A673 (cell line): ENCODE measurements around the gene UGT1A7.

Source experiments
- CTCF ChIP-seq: fragments of 300-800, 200-600 bp; sonication (generic); conservative IDR thresholded peaks from 2 replicates; pipeline ENCODE4 v1.5.1; 2017; ENCODE audit warnings: low read depth, mild to moderate bottlenecking, antibody characterized with exemption, low read length, moderate library complexity, mixed read lengths
- EZH2 ChIP-seq: fragments of 200-600 bp; sonication (generic); IDR thresholded peaks from 2 replicates; pipeline ENCODE4 v1.6.1; 2017; ENCODE audit warnings: borderline replicate concordance, low read depth, mild to moderate bottlenecking, mixed read lengths, antibody characterized with exemption, low read length; ENCODE audit not compliant: poor library complexity, severe bottlenecking

DNA sequence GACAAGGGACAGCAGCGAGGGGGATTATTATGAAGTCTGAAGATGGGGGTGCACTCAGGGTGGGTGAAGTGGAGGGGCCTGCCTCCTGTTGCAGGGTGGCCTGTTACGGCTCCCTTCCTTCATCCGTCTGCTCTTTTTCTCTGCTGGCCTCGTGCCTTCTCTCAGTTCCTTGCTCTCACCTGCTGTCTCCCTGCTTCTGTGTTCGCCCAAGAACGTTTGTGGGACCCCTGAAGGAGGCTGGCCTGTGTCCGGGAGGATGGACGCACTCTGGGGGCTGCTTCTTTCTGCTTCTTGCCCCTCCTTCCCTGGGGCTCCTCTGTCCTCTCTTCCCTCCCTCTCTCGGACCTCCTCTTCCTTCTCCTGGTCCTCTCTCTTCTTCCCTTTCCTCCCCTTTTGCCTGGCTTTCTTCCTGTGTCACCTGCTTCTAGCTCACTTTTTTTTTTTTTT, 110.2 kb downstream of the UGT1A7 start:
- no peak for TF ChIP-seq EZH2
- no peak for TF ChIP-seq CTCF
